Gastroesophageal sphincter (tissue), 4 donors: ENCODE data around the gene CD248. TPM values are rescaled to one million over a fixed set of nuclear protein-coding genes. Genes with fewer than 3 reads are reported as not detected.

ENCODE experiments used
- ATAC-seq: fragments of 150-250 bp; one replicate; pipeline ENCODE4 v1.9.1; 2016; ENCODE audit warnings: mild to moderate bottlenecking, moderate library complexity
- H3K27ac ChIP-seq, 4 donors: fragments of 200-600 bp; sonication (generic) in 3 of 4; 1 replicate in 3 of 4; 2 replicates in 1 of 4; pipeline ENCODE4 v1.5.1; 2016 to 2019
- H3K27me3 ChIP-seq: fragments of 200-600 bp; sonication (generic); one replicate; pipeline ENCODE4 v1.5.1; 2019
- H3K36me3 ChIP-seq, 2 donors: fragments of 200-600 bp; sonication (generic); one replicate each; pipeline ENCODE4 v1.5.1; 2019; ENCODE audit warnings: control low read depth in 1 of 2
- H3K4me1 ChIP-seq, 3 donors: fragments of 200-600 bp; sonication (generic); 1 replicate in 2 of 3; 2 replicates in 1 of 3; pipeline ENCODE4 v1.5.1; 2016 to 2019; ENCODE audit warnings: control low read depth in 2 of 3
- H3K4me3 ChIP-seq, 2 donors: fragments of 200-600 bp; sonication (generic); one replicate each; pipeline ENCODE4 v1.5.1; 2019; ENCODE audit warnings: mild to moderate bottlenecking in 1 of 2, moderate library complexity in 1 of 2
- H3K9me3 ChIP-seq, 3 donors: fragments of 200-600 bp; sonication (generic); one replicate each; pipeline ENCODE4 v1.5.1; 2017 to 2019; ENCODE audit warnings: control low read depth in 2 of 3
- EP300 ChIP-seq: sonication (generic); formaldehyde crosslinking; IDR thresholded peaks from one replicate; pipeline ENCODE4 v1.6.1; 2017; ENCODE audit warnings: antibody characterized with exemption, mild to moderate bottlenecking
- POLR2A ChIP-seq, 2 donors: fragments of 450-650 bp; IDR thresholded peaks; one replicate each; pipeline ENCODE4 v1.6.1; 2017; ENCODE audit warnings: antibody characterized with exemption in 2 of 2, mild to moderate bottlenecking in 2 of 2, moderate library complexity in 1 of 2
- POLR2AphosphoS5 ChIP-seq: sonication (generic); formaldehyde crosslinking; IDR thresholded peaks from one replicate; pipeline ENCODE4 v1.6.1; 2017; ENCODE audit warnings: antibody characterized with exemption
- WGBS, 2 donors: methylation state at CpG; one replicate each; pipeline ENCODE4 v1.1.5; 2018; ENCODE audit warnings: low coverage in 1 of 2; 5-methylcytosine and 5-hydroxymethylcytosine counted together
- total RNA-seq, 4 donors: library from RNA; depleted of rRNA; stranded (reverse); fragments of >200 nt; gene quantifications; one replicate each; pipeline ENCODE4 v1.1.0, GENCODE V29; 2016
- TF ChIP-seq, protein P1 (sequence below), 4 experiments: fragments of 200-600 bp in 2 of 4; fragments of 450-650 bp in 2 of 4; sonication (generic) in 1 of 4; IDR thresholded peaks; one replicate each; pipeline ENCODE4 v1.5.1; 2017 to 2019; ENCODE audit warnings: antibody characterized with exemption in 4 of 4, mild to moderate bottlenecking in 2 of 4, moderate library complexity in 2 of 4

Gene CD248
- total RNA-seq, 4 donors from 2014 or later: 23.1 to 68.2 (median 27.0) TPM

DNA sequence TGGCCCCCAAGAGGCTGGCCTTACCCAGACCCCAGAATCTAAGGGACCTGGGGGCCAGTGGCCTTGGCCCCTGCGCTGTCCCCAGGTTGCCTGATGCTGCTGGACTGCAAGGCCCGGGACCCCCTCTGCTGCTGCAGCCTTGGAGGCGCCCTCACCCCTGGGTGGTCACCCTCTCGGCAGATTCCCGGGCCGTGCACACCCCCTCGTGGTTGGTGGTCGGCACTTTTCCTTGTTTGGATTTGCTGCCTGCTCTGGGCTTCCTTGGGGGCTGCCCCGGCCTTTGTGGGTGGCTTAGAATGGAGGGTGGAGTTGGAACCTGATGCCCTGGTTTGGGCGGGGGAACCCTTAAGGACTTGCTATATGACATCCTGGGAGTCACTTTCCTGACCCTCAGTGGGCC is 14.1 kb upstream of the CD248 start:
- Histone ChIP-seq H3K4me3 (no peak overlapping the region), H3K36me3 (peaks cover 0 to 33% of the 10 kb centered on the region in 2 donors), H3K27me3 (no peaks in the 10 kb centered on the region), H3K9me3 (no peaks in the 10 kb centered on the region), H3K4me1 (peaks cover 0 to 48% (median 37%) of the 10 kb centered on the region in 3 donors), H3K27ac (no peak overlapping the region)
- no peak for ATAC-seq
- WGBS, 2 donors: no CpG with 5 or more reads among the region's 10 CpGs
- no peak for TF ChIP-seq EP300
- TF ChIP-seq, protein P1, sequence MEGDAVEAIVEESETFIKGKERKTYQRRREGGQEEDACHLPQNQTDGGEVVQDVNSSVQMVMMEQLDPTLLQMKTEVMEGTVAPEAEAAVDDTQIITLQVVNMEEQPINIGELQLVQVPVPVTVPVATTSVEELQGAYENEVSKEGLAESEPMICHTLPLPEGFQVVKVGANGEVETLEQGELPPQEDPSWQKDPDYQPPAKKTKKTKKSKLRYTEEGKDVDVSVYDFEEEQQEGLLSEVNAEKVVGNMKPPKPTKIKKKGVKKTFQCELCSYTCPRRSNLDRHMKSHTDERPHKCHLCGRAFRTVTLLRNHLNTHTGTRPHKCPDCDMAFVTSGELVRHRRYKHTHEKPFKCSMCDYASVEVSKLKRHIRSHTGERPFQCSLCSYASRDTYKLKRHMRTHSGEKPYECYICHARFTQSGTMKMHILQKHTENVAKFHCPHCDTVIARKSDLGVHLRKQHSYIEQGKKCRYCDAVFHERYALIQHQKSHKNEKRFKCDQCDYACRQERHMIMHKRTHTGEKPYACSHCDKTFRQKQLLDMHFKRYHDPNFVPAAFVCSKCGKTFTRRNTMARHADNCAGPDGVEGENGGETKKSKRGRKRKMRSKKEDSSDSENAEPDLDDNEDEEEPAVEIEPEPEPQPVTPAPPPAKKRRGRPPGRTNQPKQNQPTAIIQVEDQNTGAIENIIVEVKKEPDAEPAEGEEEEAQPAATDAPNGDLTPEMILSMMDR (IDR thresholded peaks at IDR 0.05): no peak
- TF ChIP-seq POLR2AphosphoS5: no peak
- TF ChIP-seq POLR2A (IDR thresholded peaks at IDR 0.05): no peak

DNA sequence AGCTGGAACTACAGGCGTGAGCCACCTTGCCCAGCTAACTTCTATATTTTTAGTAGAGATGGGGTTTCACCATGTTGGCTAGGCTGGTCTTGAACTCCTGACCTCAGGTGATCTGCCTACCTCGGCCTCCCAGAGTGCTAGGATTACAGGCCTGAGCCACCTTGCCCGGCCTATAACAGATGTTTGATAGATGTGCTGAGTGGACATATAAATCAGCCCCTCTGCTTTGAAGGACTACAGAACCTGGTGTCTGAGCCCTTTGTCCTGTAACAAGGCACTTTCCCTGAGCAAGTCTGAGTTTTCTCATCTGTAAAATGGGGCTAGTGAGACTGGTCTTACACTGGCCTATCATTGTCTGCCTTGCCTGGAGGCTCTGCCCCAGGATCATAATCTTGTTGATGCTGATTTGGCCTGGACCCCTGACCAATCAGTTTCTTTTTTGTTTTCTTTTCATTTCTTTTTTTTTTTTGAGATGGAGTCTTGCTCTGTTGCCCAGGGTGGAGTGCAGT is 12.4 kb upstream of the CD248 start:
- Histone ChIP-seq H3K4me3 (no peak overlapping the region), H3K4me1 (peaks cover 0 to 34% (median 30%) of the 10 kb centered on the region in 3 donors), H3K9me3 (no peaks in the 10 kb centered on the region), H3K27ac (no peak overlapping the region), H3K27me3 (no peaks in the 10 kb centered on the region), H3K36me3 (peaks cover 0 to 27% of the 10 kb centered on the region in 2 donors)
- ATAC-seq: no peak
- TF ChIP-seq, protein P1 (IDR thresholded peaks at IDR 0.05): no peak
- no peak for TF ChIP-seq POLR2AphosphoS5
- no CpG with 5 or more reads among the region's 3 CpGs for WGBS, 2 donors

DNA sequence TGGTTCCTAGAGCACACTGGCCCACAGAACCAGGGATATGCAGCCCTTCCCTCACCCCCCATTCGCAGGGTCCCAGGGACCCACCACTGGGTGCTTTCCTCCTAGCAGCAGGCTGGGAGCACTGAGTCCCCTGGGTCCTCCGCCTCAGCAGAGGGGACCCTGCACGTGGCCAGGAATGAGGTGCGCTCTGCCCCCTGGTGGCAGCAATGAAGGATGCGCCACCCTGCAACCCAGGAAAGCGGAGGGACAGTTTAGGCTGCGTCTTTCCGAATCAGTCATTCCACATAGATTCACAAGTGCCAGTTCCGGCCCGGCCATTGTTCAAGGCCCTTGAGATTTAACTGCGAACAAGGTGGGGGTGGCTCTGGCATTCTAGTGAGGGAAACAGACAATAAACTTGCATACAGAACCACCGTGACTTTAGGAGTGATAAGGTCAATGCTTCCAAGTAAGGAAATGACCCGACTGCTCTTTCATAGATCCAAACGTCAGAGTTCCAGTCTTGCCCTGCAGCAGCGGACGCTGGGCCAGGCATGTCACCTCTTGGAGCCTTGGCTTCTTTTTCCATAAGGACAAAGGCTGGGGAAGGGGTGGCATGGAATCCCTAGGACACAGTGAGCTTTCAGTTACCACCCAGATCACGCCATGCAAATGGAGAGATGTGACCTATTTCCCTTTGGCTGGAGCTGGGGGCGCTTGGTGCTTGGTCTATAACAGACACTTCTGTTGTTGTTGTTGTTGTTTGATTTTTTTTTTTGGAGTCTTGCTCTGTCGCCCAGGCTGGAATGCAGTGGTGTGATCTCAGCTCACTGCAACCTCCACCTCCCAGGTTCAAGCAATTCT is 11.7 kb upstream of the CD248 start:
- Histone ChIP-seq H3K4me1 (peaks cover 0 to 34% (median 30%) of the 10 kb centered on the region in 3 donors), H3K4me3 (no peak overlapping the region), H3K9me3 (no peaks in the 10 kb centered on the region), H3K27me3 (no peaks in the 10 kb centered on the region), H3K36me3 (peaks cover 0 to 21% of the 10 kb centered on the region in 2 donors), H3K27ac (peak overlapping the region in 3 of 4 donors; percentile 65 to 84 (median 83))
- TF ChIP-seq EP300: no peak
- no peak for TF ChIP-seq POLR2A (IDR thresholded peaks at IDR 0.05)
- peak; percentile 54 for TF ChIP-seq POLR2AphosphoS5
- TF ChIP-seq, protein P1 (IDR thresholded peaks at IDR 0.05): peak in 3 of 4 experiments; percentile 96 to 98 (median 98)
- ATAC-seq: peak; percentile 75
- 7 to 11% methylated on average over 10 to 11 of the region's 19 CpGs for WGBS, 2 donors

DNA sequence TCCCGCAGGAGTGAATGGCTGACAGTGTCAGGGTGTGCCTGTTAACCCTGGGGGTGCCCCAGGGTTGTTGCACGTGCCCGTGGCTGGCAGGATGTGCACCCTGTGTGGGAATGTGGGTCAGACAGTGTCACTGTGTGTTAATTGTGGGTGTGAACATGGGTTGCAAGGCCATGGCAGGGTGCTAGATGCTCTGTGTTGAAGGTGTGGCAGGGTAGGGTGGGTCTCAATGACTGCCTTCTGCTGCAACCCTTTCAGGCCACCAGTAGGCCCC is 11.1 kb upstream of the CD248 start:
- Histone ChIP-seq H3K4me1 (peaks cover 0 to 34% (median 30%) of the 10 kb centered on the region in 3 donors), H3K4me3 (no peak overlapping the region), H3K27ac (peak overlapping the region in 3 of 4 donors; percentile 65 to 84 (median 83)), H3K36me3 (peaks cover 0 to 16% of the 10 kb centered on the region in 2 donors), H3K27me3 (no peaks in the 10 kb centered on the region), H3K9me3 (no peaks in the 10 kb centered on the region)
- TF ChIP-seq POLR2AphosphoS5 (no peak), EP300 (no peak), POLR2A (IDR thresholded peaks at IDR 0.05) (no peak)
- TF ChIP-seq, protein P1 (IDR thresholded peaks at IDR 0.05): no peak
- peak; percentile 15 for ATAC-seq
- WGBS, 2 donors: no CpG with 5 or more reads among the region's 3 CpGs
